HG03064 (cell line): ENCODE data around the gene NEU2.

Source experiments
- ATAC-seq: cut with Tn5 transposase; IDR thresholded peaks from one replicate; pipeline ENCODE4 v1.9.1; 2021; ENCODE audit warnings: low read depth; ENCODE audit not compliant: unreplicated experiment

NEU2 gene

DNA sequence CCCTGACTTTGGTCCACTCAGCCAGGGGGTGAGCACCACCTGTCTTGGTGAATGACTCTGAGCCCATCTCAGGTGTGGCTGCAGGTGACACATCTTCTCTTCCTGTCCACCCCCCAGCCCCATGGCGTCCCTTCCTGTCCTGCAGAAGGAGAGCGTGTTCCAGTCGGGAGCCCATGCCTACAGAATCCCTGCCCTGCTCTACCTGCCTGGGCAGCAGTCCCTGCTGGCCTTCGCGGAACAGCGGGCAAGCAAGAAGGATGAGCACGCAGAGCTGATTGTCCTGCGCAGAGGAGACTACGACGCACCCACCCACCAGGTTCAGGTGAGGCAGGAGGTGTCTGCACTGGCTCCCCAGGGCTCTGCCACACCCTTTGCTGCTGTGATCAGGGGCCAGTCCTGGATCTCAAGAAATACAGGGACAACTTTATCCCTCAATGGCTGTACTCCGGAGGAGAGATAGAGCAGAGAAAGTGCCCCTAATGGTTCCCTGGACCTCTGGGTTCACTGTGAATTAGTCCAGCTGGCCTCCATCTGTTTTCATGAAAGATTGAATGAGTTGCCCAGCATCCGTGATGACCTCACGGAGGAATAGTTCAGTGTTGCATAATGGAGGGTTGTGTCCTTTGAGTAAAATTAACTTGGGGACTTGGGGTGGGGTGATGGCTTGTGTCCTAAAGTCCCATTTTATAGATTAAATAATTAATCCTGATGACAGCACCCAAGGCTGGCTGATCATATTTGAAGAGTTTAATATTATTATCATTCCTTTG lies at the start of gene NEU2:
Gene NEU2, plus strand, starts transcription at position 122 of the 770 bp plus-strand sequence. Its CDS starts 0 bp downstream, at position 122.
- ATAC-seq = no peak

DNA sequence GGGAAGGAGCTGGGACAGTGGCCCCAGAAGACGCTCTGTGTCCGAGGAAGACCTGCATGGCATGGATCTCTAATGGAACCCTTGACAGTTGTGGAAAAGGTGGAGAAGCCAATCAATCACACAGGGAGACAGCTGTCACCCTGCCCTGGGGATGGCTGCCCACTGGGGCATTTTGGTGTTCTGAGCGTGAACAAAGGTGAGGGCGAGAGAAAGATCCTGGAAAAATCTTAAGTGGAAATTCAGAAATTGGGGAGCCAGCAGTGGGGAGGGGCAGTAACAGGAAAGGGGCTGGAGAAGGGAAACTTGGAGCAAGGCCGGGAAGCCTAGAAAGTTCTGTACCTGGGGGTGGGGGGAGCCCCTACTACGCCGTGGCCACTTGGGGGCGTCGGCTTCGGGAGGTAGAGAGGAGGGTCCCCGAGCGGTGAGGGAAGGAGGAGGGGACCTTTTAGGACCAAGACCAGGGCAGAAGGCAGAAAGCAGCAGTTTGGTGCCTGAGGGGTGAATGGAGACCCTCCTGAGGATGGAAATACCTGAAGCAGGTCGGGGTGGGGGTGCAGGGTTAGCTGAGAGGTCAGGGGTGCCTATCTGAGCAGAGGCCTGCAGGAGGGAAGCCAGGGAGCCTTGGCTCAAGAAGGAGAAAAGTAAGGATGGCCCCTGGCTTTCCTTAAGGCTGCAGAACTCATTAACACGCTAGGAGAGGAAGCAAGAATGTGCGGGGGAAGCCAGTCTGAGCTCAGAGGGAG lies 49.4 kb upstream of the NEU2 start:
- ATAC-seq = no peak

DNA sequence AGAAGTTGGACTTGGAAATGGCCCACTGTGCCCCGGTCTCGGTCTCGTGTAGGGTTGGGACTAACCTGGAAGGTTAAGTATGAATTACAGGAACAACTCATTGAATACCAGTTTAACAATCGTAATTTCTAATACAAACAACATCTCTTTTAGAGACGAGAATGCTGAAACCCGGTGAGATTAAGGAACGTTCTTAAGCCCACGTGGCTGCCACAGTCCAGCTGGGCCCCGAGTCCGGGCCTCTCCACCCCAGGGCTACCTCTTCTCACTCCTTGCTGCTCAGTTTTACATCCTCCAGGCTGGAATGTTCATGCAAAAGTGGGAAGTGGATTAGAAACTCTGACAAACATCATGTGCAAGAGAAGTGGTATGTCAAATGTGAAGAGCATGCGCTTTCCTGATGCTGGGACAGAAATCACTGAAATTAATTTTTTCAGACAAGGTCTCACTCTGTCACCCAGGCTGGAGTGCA lies 48.8 kb upstream of the NEU2 start:
- no peak for ATAC-seq

- no peak for ATAC-seq
Measured at GRCh38 chr2:232984451-232985207, 47.8 kb upstream of the NEU2 start.

DNA sequence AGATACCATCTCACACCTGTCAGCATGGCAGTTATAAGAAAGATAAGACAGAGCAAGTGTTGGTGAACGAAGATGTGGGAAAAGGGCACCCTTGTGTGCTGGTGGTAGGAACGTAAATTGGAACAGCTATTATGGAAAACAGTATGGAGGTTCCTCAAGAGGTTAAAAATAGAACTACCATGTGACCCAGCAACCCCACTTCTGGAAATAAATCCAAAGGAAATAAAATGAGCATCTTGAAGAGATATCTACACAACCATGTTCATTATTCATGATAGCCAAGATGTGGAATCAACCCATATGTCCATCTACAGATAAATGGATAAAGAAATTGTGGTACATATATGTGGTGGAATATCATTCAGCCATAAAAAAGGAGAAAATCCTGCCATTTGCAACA lies 46.3 kb upstream of the NEU2 start:
- no peak for ATAC-seq

DNA sequence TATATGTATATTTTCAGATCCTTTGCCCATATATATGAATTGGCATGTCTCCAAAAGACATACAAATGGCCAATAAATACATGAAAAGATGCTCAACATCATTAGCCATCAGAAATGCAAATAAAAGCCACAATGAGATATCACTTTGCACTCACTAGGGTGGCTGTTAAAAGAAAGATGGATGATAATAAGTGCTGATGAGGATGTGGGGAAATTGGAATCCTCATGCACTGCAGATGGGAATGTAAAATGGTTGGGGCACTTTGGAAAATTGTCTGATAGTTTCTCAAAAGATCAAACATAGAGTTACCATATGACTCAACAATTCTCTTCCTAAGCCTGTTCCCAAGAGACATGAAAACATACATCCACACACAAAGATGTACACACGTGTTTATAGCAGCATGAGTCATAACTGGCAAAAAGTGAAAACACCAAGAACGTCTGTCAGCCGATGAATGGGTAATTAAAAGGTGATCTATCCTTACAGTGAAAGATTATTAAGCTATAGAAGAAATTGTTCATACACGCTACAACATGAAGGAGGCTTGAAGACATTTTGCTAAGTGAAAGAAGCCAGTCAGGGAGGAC lies 39.1 kb upstream of the NEU2 start:
- no peak for ATAC-seq

- no peak for ATAC-seq
Measured at GRCh38 chr2:232994446-232994845, 38.0 kb upstream of the NEU2 start.

DNA sequence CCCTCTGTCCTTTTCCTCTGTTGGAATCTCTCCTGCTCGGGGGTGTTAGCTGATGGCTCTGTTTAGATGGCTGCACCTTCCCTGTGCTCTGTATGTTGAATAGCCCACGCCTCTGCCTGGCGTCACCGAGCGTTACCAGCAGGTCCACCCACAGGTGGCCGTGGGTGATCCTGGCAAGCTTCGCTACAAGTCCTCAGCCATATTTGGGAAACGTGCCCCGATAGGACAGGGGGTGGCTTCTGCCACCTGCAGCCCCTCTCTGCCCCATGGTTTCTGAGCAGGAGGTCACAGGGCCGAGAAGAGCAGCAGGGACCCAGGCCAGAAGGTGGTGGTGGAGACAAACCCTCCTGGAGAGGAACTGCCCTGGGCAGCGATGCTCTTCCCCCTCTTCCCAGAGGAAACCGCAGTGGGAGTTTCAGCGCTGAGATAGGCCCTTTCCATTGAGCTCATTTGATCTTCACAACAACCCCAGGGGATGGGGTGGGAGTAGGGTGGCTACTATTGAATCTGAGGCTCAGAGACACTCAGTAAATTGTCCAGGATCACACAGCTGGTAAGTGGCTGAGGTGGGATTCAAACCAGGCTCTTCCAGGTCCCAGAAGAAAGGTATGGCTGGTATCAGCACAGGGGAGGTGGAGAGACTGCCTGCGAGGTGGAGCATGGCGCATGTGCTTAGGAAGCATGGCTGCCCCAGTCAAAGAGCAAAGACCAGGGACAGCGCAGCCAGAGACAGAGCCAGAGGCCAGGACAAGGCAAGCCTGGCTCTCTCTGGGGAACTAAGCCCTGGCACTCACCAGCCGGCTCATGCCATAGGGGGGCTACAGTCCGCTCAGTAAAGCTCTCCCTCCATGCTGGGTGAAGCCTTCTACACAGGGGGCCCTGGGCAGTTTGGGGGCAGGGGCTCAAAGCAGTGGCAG lies 34.5 kb upstream of the NEU2 start:
- ATAC-seq = no peak

DNA sequence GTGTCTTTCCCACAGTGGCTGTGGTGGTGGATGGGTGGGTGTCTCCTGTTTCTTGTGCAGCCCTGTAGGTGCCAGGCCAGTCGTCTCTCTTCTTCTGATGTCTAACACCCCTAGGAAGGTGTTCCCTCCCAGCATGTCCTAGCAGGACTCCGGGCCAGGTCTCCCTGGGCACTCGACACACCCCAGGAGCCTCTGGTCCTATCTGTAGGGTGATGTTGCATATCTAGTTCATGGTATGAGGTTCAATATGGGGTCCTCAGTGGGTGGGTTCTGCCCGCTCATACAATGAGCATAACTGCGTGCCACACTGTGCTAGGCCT lies 33.8 kb upstream of the NEU2 start:
- no peak for ATAC-seq

- ATAC-seq = no peak
Measured at GRCh38 chr2:232999354-232999753, 33.1 kb upstream of the NEU2 start.

GRCh38 chr2:233000886-233001750 lies 31.4 kb upstream of the NEU2 start:
- no peak for ATAC-seq

DNA sequence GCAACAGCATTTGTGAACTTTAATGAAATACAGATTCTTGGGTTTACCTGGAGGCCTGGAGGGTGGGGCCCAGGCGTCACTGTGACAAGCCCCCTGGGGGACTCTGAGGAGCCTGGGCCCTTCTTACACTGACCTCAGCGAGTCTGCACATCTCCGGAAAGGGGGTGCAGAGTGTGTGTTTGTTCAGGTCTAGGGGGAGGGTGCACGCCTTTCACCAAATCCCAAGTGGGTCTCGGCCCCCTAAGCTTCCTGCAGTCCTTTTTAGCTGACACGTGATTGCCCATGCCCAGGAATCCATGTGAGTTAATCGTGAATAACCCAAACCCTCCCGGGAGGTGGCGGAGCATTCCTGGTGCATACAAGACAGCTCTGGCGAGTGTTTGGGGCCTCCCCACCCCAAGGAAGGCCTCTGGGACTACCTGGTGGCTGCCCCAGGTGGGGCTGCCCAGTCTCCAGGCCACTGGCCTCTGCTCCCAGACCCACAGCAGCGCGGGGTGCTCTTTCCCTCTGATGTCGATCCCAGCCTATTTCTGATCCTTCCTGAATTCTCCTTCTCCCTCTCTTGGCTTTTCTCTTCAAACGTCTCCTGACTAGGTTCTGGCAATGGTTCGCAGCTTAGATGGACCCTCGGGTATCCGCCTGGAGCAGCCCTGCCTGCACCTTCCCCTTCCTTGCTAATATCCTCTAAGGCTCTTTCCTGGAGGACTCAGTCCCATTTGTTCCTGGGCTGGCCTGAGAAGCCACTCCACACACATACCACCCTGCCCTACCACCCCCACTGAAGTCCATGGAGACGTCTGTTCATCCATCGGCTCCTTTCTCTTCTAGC lies 29.4 kb upstream of the NEU2 start:
- ATAC-seq = no peak

- no peak for ATAC-seq
Measured at GRCh38 chr2:233003658-233004555, 28.6 kb upstream of the NEU2 start.

DNA sequence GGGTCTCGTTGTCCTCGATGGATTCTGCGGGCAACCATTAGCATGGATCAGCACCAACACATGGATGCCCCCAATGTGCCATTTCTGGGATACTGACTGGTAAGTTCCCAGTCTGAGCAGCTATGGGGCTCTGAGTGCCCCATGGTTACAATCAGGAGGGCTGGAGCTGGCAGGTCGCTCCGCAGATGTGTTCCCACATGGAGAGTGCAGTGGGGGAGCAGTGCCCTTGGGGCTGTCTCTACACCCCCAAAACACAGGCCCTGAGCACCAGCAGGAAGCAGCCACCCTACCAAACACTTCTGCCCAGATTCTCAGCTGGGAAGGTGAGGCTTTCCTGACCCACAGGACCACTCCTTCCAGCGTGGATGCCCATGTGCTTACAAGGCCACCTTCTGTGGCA lies 27.4 kb upstream of the NEU2 start:
- no peak for ATAC-seq

DNA sequence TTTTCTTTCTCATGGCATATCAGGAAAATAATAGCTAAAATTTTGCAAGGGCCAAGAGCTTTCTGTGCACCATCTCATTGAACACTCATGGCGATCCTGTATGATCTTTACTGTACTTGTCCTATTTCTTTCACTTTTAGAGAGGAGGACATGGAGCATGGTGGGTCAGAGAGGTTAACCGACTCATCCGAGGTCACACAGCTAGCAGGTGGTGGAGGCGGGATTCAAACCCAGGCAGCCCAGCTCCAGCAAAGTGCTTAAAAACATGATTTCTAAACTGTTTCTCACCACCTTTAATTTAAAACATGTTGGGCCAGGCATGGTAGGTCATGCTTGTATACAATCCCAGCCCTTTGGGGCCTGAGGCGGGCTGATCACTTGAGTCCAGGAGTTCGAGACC lies 25.8 kb upstream of the NEU2 start:
- ATAC-seq = no peak

- ATAC-seq = no peak
Measured at GRCh38 chr2:233007270-233007669, 25.2 kb upstream of the NEU2 start.

DNA sequence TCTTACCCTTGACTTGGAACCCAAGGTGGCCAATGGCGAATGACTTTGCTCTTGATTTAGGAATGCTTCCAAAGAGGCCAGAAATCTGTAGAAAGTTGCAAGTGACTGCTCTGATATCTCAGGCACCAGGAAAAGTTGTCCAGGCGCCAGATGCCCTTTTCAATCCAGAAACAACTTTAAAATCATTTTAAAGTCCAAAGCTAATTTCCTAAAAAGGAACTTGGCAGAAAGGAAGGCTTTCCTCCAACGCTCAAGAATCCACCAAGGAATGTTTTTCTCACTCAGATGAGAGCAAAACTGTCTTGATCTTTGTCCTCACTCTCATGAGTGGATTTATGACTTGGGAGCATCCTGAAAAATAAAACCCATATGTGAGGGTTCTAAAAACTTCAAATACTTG lies 24.7 kb upstream of the NEU2 start:
- no peak for ATAC-seq
